HepG2 (cell line): ENCODE measurements around the gene FYTTD1. TPM values are rescaled to one million over a fixed set of nuclear protein-coding genes. Genes with fewer than 3 reads are reported as not detected.

Experiments used
- ATAD3A ChIP-seq: sonication (generic); formaldehyde crosslinking; IDR thresholded peaks from 2 replicates; pipeline ENCODE4 v1.4.0; 2020; ENCODE audit warnings: missing genetic modification reagents
- CHD2 ChIP-seq: IDR thresholded peaks from 2 replicates; pipeline ENCODE4 v1.6.1; 2011; ENCODE audit warnings: low read depth, low read length, improper control_type of control experiment
- EED ChIP-seq: sonication (generic); formaldehyde crosslinking; IDR thresholded peaks from 2 replicates; pipeline ENCODE4 v1.5.0; 2020; ENCODE audit warnings: mild to moderate bottlenecking, missing genetic modification reagents
- NAIF1 ChIP-seq: sonication (generic); formaldehyde crosslinking; IDR thresholded peaks from 2 replicates; pipeline ENCODE4 v1.5.0; 2020; ENCODE audit warnings: mild to moderate bottlenecking, missing genetic modification reagents, borderline replicate concordance
- NFRKB ChIP-seq: fragments of 450-650 bp; IDR thresholded peaks from 2 replicates; pipeline ENCODE4 v1.6.1; 2017
- SIX4 ChIP-seq: sonication (generic); formaldehyde crosslinking; IDR thresholded peaks from 2 replicates; pipeline ENCODE4 v1.4.0; 2020; ENCODE audit warnings: missing genetic modification reagents
- SP4 ChIP-seq: sonication (generic); formaldehyde crosslinking; IDR thresholded peaks from 2 replicates; pipeline ENCODE4 v1.8.1; 2023; ENCODE audit warnings: mild to moderate bottlenecking, missing genetic modification reagents
- TAF1 ChIP-seq: sonication (generic); formaldehyde crosslinking; IDR thresholded peaks from 2 replicates; pipeline ENCODE4 v1.4.0; 2020; ENCODE audit warnings: missing genetic modification reagents
- ZMYM4 ChIP-seq: sonication (generic); formaldehyde crosslinking; IDR thresholded peaks from 2 replicates; pipeline ENCODE4 v1.8.1; 2023; ENCODE audit warnings: mild to moderate bottlenecking, missing genetic modification reagents
- ZNF367 ChIP-seq: sonication (generic); formaldehyde crosslinking; IDR thresholded peaks from 2 replicates; pipeline ENCODE4 v1.4.0; 2020; ENCODE audit warnings: missing genetic modification reagents, borderline replicate concordance
- ZNF441 ChIP-seq: sonication (generic); formaldehyde crosslinking; IDR thresholded peaks from 2 replicates; pipeline ENCODE4 v1.7.0; 2021; ENCODE audit warnings: missing genetic modification reagents, borderline replicate concordance
- polyA plus RNA-seq, 8 experiments: library from polyadenylated mRNA; depleted of rRNA in 3 of 8; stranded (reverse) in 7 of 8; unstranded in 1 of 8; fragments of >200 nt; fragmentation: Illumina TruSeq in 4 of 8; extraction: Trizol in 4 of 8; gene quantifications; 2 replicates each; pipeline versions ENCODE4 v1.2.1 to v1.2.3, GENCODE V29; 2011 to 2016; ENCODE audit warnings: low read depth in 4 of 8, missing spikeins in 1 of 8, mixed read lengths in 1 of 8; ENCODE audit not compliant: insufficient read depth in 1 of 8
- total RNA-seq, 5 experiments: library from RNA; depleted of rRNA; stranded (reverse); fragments of >200 nt; fragmentation: Illumina TruSeq; extraction: Trizol; gene quantifications; 2 replicates each; pipeline ENCODE4 v1.2.3, GENCODE V29; 2016; ENCODE audit warnings: low read depth in 1 of 5
- TF ChIP-seq, protein P1 (sequence below): sonication (generic); formaldehyde crosslinking; IDR thresholded peaks from 2 replicates; pipeline ENCODE4 v1.8.0; 2022; ENCODE audit warnings: low read depth, missing genetic modification reagents
- TF ChIP-seq, protein P2 (sequence below): sonication (generic); formaldehyde crosslinking; IDR thresholded peaks from 2 replicates; pipeline ENCODE4 v1.4.0; 2020; ENCODE audit warnings: missing genetic modification reagents
- TF ChIP-seq, protein P3 (sequence below): sonication (generic); formaldehyde crosslinking; IDR thresholded peaks from 2 replicates; pipeline ENCODE4 v1.5.0; 2020; ENCODE audit warnings: missing genetic modification reagents
- TF ChIP-seq, protein P4 (sequence below): sonication (generic); formaldehyde crosslinking; IDR thresholded peaks from 2 replicates; pipeline ENCODE4 v1.8.1; 2023; ENCODE audit warnings: missing genetic modification reagents, mild to moderate bottlenecking, borderline replicate concordance
- TF ChIP-seq, protein P5 (sequence below): sonication (generic); formaldehyde crosslinking; IDR thresholded peaks from 2 replicates; pipeline ENCODE4 v1.5.0; 2020; ENCODE audit warnings: mild to moderate bottlenecking, missing genetic modification reagents, borderline replicate concordance

The FYTTD1 gene
- total and polyA plus RNA-seq, 2 of the 13 experiments (the other 11 are each of a cell fraction or from before 2014, with no cell fraction given), result 6.5 to 28.8 TPM

DNA sequence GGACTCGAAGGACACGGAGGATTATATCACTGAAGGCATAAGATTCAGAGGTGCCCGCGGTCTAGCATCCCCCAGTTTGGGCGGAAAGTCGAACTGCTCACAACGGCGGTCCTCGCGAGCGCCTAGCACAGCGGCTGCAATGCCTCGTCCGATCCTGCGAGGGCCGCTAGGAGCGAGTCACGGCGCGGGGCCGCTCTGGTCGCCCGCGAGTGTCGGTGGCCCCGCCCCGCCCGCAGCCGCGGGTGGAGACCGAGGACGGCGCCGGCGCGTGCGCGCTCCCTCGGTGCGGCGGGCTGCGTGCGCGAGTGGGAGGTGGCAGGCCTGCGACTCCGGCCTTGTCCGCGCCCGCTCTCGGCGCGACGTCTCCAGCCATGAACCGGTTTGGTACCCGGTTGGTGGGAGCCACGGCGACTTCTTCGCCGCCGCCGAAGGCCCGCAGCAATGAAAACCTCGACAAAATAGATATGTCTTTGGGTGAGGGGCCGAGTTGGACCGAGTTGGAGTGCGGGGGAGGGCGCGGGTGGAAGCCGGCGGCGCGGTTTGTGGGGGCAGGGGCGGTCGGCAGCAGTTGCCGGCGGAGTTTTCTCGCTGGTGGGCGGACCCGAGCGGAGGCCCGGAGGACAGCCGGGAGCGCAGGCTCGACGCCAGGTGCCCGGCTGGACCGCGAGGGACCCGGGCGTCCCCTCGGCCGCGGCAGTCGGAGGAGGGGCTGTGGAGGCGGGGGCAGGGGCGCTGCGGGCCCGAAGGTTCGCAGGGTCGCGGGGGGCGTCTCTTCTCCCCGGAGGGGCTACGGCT, at the start of gene FYTTD1 (continued):
- TF ChIP-seq, protein P1, sequence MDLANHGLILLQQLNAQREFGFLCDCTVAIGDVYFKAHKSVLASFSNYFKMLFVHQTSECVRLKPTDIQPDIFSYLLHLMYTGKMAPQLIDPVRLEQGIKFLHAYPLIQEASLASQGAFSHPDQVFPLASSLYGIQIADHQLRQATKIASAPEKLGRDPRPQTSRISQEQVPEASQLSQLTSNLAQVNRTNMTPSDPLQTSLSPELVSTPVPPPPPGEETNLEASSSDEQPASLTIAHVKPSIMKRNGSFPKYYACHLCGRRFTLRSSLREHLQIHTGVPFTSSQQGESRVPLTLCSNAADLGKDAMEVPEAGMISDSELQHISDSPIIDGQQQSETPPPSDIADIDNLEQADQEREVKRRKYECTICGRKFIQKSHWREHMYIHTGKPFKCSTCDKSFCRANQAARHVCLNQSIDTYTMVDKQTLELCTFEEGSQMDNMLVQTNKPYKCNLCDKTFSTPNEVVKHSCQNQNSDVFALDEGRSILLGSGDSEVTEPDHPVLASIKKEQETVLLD (CRISPR knock-in tag), result peak; percentile 85; the same call in 1 of the 2 replicates
- TF ChIP-seq ZMYM4 (CRISPR knock-in tag) (peak; percentile 90), SP4 (CRISPR knock-in tag) (peak; percentile 73), EED (CRISPR knock-in tag) (peak; percentile 43; the same call in 1 of the 2 replicates), TAF1 (CRISPR knock-in tag) (peak; percentile 22; the same call in 1 of the 2 replicates), ATAD3A (CRISPR knock-in tag) (no peak), ZNF441 (CRISPR knock-in tag) (peak; percentile 81), NFRKB (no peak), ZNF367 (CRISPR knock-in tag) (peak; percentile 68; the same call in 1 of the 2 replicates), SIX4 (peak; percentile 8; the same call in 1 of the 2 replicates), NAIF1 (0 out of 2 replicates have a peak, but pooled peaks have one; percentile 17), CHD2 (peak; percentile 79)
- TF ChIP-seq, protein P2, sequence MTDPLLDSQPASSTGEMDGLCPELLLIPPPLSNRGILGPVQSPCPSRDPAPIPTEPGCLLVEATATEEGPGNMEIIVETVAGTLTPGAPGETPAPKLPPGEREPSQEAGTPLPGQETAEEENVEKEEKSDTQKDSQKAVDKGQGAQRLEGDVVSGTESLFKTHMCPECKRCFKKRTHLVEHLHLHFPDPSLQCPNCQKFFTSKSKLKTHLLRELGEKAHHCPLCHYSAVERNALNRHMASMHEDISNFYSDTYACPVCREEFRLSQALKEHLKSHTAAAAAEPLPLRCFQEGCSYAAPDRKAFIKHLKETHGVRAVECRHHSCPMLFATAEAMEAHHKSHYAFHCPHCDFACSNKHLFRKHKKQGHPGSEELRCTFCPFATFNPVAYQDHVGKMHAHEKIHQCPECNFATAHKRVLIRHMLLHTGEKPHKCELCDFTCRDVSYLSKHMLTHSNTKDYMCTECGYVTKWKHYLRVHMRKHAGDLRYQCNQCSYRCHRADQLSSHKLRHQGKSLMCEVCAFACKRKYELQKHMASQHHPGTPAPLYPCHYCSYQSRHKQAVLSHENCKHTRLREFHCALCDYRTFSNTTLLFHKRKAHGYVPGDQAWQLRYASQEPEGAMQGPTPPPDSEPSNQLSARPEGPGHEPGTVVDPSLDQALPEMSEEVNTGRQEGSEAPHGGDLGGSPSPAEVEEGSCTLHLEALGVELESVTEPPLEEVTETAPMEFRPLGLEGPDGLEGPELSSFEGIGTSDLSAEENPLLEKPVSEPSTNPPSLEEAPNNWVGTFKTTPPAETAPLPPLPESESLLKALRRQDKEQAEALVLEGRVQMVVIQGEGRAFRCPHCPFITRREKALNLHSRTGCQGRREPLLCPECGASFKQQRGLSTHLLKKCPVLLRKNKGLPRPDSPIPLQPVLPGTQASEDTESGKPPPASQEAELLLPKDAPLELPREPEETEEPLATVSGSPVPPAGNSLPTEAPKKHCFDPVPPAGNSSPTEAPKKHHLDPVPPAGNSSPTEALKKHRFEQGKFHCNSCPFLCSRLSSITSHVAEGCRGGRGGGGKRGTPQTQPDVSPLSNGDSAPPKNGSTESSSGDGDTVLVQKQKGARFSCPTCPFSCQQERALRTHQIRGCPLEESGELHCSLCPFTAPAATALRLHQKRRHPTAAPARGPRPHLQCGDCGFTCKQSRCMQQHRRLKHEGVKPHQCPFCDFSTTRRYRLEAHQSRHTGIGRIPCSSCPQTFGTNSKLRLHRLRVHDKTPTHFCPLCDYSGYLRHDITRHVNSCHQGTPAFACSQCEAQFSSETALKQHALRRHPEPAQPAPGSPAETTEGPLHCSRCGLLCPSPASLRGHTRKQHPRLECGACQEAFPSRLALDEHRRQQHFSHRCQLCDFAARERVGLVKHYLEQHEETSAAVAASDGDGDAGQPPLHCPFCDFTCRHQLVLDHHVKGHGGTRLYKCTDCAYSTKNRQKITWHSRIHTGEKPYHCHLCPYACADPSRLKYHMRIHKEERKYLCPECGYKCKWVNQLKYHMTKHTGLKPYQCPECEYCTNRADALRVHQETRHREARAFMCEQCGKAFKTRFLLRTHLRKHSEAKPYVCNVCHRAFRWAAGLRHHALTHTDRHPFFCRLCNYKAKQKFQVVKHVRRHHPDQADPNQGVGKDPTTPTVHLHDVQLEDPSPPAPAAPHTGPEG (CRISPR knock-in tag), result peak; percentile 34; the same call in 1 of the 2 replicates
- TF ChIP-seq, protein P3, sequence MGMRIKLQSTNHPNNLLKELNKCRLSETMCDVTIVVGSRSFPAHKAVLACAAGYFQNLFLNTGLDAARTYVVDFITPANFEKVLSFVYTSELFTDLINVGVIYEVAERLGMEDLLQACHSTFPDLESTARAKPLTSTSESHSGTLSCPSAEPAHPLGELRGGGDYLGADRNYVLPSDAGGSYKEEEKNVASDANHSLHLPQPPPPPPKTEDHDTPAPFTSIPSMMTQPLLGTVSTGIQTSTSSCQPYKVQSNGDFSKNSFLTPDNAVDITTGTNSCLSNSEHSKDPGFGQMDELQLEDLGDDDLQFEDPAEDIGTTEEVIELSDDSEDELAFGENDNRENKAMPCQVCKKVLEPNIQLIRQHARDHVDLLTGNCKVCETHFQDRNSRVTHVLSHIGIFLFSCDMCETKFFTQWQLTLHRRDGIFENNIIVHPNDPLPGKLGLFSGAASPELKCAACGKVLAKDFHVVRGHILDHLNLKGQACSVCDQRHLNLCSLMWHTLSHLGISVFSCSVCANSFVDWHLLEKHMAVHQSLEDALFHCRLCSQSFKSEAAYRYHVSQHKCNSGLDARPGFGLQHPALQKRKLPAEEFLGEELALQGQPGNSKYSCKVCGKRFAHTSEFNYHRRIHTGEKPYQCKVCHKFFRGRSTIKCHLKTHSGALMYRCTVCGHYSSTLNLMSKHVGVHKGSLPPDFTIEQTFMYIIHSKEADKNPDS (CRISPR knock-in tag), result 0 out of 2 replicates have a peak, but pooled peaks have one; percentile 11
- TF ChIP-seq, protein P4, sequence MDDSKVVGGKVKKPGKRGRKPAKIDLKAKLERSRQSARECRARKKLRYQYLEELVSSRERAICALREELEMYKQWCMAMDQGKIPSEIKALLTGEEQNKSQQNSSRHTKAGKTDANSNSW (CRISPR knock-in tag), result peak; percentile 47; the same call in 1 of the 2 replicates
- TF ChIP-seq, protein P5, sequence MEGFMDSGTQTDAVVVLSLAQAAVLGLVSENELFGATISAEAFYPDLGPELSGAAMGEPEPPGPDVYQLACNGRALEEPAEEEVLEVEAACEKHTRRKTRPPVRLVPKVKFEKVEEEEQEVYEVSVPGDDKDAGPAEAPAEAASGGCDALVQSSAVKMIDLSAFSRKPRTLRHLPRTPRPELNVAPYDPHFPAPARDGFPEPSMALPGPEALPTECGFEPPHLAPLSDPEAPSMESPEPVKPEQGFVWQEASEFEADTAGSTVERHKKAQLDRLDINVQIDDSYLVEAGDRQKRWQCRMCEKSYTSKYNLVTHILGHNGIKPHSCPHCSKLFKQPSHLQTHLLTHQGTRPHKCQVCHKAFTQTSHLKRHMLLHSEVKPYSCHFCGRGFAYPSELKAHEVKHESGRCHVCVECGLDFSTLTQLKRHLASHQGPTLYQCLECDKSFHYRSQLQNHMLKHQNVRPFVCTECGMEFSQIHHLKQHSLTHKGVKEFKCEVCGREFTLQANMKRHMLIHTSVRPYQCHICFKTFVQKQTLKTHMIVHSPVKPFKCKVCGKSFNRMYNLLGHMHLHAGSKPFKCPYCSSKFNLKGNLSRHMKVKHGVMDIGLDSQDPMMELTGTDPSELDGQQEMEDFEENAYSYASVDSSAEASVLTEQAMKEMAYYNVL, result peak; percentile 47; the same call in 1 of the 2 replicates
